ENCODE measurements around the gene TRIM61.
"Not testable (repeated sequence)": the region's sequence is repeated elsewhere in the genome, so short reads cannot be mapped to it uniquely, and the experiment has no call there.

The TRIM61 gene

GRCh38 chr4:165001957-165002356 lies 24.5 kb upstream of the TRIM61 start:
- H2BK5ac ChIP-seq (ENCODE audit: low read depth, low read length, poor library complexity); H3K4ac ChIP-seq (ENCODE audit: low read depth, low read length); H3K79me2 ChIP-seq (ENCODE audit: control insufficient read depth, insufficient read depth, low read length, poor library complexity); DNase-seq; H3K4me2 ChIP-seq (ENCODE audit: low read length); H3K9me3 ChIP-seq (ENCODE audit: insufficient read depth, low read depth, low read length); H3K9ac ChIP-seq (ENCODE audit: low read length); H2BK120ac ChIP-seq (ENCODE audit: insufficient read depth, low read length, poor library complexity); H3K14ac ChIP-seq (ENCODE audit: low read length); H3K27ac ChIP-seq (ENCODE audit: low read depth, low read length); H3K4me1 ChIP-seq (ENCODE audit: control insufficient read depth in 1 of 2, insufficient read depth in 2 of 2, low read length in 2 of 2); H4K8ac ChIP-seq (ENCODE audit: low read depth, low read length); H2AFZ ChIP-seq (ENCODE audit: insufficient read depth, low read length, poor library complexity); H3K18ac ChIP-seq (ENCODE audit: low read length); H3K4me3 ChIP-seq (ENCODE audit: low read depth, low read length); H3K36me3 ChIP-seq (ENCODE audit: control insufficient read depth in 1 of 2, insufficient read depth in 2 of 2, low read length in 2 of 2); H3K27me3 ChIP-seq (ENCODE audit: insufficient read depth, low read length); H3K23ac ChIP-seq (ENCODE audit: low read length); H4K91ac ChIP-seq (ENCODE audit: low read depth, low read length); H2BK12ac ChIP-seq (ENCODE audit: low read length); H2AK5ac ChIP-seq (ENCODE audit: low read length); H4K12ac ChIP-seq (ENCODE audit: low read depth, low read length); H3K79me1 ChIP-seq (ENCODE audit: low read length): not testable (repeated sequence)
- WGBS (ENCODE audit: extremely low coverage, insufficient coverage, insufficient read length): no CpG with 5 or more reads among the region's 4 CpGs

DNA sequence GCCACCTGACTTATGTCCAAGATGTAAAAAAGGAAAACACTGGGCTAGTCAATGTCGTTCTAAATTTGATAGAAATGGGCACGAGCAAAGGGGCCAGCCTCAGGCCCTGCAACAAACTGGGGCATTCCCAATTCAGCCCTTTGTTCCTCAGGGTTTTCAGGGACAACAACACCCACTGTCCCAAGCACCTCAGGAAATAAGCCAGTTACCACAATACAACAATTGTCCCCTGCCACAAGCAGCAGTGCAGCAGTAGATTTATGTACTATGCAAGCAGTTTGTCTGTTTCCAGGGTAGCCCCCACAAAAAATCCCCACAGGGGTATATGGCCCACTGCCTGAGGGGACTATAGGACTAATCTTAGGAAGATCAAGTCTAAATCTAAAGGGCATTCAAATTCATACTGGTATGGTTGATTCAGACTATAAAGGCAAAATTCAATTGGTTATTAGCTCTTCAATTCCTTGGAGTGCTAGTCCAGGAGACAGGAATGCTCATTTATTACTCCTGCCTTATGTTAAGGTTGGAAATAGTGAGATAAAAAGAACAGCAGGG lies 21.1 kb upstream of the TRIM61 start:
- DNase-seq; H3K23ac ChIP-seq (ENCODE audit: low read length); H3K9me3 ChIP-seq (ENCODE audit: insufficient read depth, low read depth, low read length); H2BK5ac ChIP-seq (ENCODE audit: low read depth, low read length, poor library complexity); H2AK5ac ChIP-seq (ENCODE audit: low read length); H2AFZ ChIP-seq (ENCODE audit: insufficient read depth, low read length, poor library complexity); H3K79me1 ChIP-seq (ENCODE audit: low read length); H3K18ac ChIP-seq (ENCODE audit: low read length); H3K4ac ChIP-seq (ENCODE audit: low read depth, low read length); H3K9ac ChIP-seq (ENCODE audit: low read length); H2BK120ac ChIP-seq (ENCODE audit: insufficient read depth, low read length, poor library complexity); H3K4me2 ChIP-seq (ENCODE audit: low read length); H4K91ac ChIP-seq (ENCODE audit: low read depth, low read length); H3K27me3 ChIP-seq (ENCODE audit: insufficient read depth, low read length); H3K27ac ChIP-seq (ENCODE audit: low read depth, low read length); H2BK12ac ChIP-seq (ENCODE audit: low read length); H3K36me3 ChIP-seq (ENCODE audit: control insufficient read depth in 1 of 2, insufficient read depth in 2 of 2, low read length in 2 of 2); H3K79me2 ChIP-seq (ENCODE audit: control insufficient read depth, insufficient read depth, low read length, poor library complexity); H4K12ac ChIP-seq (ENCODE audit: low read depth, low read length); H3K4me1 ChIP-seq (ENCODE audit: control insufficient read depth in 1 of 2, insufficient read depth in 2 of 2, low read length in 2 of 2); H3K4me3 ChIP-seq (ENCODE audit: low read depth, low read length); H3K14ac ChIP-seq (ENCODE audit: low read length); H4K8ac ChIP-seq (ENCODE audit: low read depth, low read length): not testable (repeated sequence)
- no CpG with 5 or more reads among the region's 2 CpGs for WGBS (ENCODE audit: extremely low coverage, insufficient coverage, insufficient read length)

DNA sequence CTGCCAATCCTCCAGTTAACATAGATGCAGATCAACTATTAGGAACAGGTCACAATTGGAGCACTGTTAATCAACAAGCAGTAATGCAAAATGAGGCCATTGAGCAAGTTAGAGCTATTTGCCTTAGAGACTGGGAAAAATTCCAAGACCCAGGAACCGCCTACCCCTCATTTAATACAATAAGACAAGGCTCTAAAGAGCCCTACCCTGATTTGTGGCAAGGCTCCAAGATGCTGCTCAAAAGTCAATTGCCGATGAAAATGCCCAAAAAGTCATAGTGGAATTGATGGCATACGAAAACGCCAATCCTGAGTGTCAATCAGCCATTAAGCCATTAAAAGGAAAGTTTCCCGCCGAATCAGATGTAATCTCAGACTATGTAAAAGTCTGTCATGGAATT lies 20.5 kb upstream of the TRIM61 start:
- Histone ChIP-seq H3K27me3 (ENCODE audit: insufficient read depth, low read length) (no peaks in the 10 kb centered on the region), H3K79me1 (ENCODE audit: low read length) (no peaks in the 10 kb centered on the region), H3K14ac (ENCODE audit: low read length) (no peak overlapping the region), H3K4me1 (ENCODE audit: control insufficient read depth in 1 of 2, insufficient read depth in 2 of 2, low read length in 2 of 2) (no peaks in the 10 kb centered on the region), H4K12ac (ENCODE audit: low read depth, low read length) (no peak overlapping the region), H2AFZ (ENCODE audit: insufficient read depth, low read length, poor library complexity) (no peak overlapping the region), H4K91ac (ENCODE audit: low read depth, low read length) (no peak overlapping the region), H3K4ac (ENCODE audit: low read depth, low read length) (no peak overlapping the region), H4K8ac (ENCODE audit: low read depth, low read length) (no peak overlapping the region), H3K9ac (ENCODE audit: low read length) (no peak overlapping the region), H3K9me3 (ENCODE audit: insufficient read depth, low read depth, low read length) (no peaks in the 10 kb centered on the region), H3K4me3 (ENCODE audit: low read depth, low read length) (no peak overlapping the region), H3K18ac (ENCODE audit: low read length) (no peak overlapping the region), H2BK120ac (ENCODE audit: insufficient read depth, low read length, poor library complexity) (no peak overlapping the region), H3K4me2 (ENCODE audit: low read length) (no peak overlapping the region), H3K79me2 (ENCODE audit: control insufficient read depth, insufficient read depth, low read length, poor library complexity) (no peaks in the 10 kb centered on the region), H3K27ac (ENCODE audit: low read depth, low read length) (no peak overlapping the region), H3K36me3 (ENCODE audit: control insufficient read depth in 1 of 2, insufficient read depth in 2 of 2, low read length in 2 of 2) (no peaks in the 10 kb centered on the region), H2BK12ac (ENCODE audit: low read length) (no peak overlapping the region), H2AK5ac (ENCODE audit: low read length) (no peak overlapping the region), H2BK5ac (ENCODE audit: low read depth, low read length, poor library complexity) (no peak overlapping the region), H3K23ac (ENCODE audit: low read length) (no peak overlapping the region)
- no CpG with 5 or more reads among the region's 6 CpGs for WGBS (ENCODE audit: extremely low coverage, insufficient coverage, insufficient read length)
- DNase-seq: no peak

DNA sequence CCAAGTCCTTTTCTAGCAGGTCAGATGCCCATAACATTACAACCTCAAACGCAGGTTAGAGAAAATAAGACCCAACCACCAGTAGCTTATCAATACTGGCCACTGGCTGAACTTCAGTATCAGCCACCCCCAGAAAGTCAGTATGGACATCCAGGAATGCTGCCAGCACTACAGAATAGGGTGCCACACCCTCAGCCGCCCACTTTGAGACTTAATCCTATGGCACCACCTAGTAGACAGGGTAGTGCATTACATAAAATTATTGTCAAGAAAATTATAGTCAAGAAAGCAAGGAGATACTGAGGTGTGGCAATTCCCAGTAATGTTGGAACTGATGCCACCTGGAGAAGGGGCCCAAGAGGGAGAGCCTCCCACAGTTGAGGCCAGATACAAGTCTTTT lies 19.9 kb upstream of the TRIM61 start:
- Histone ChIP-seq H3K18ac (ENCODE audit: low read length) (no peak overlapping the region), H2AFZ (ENCODE audit: insufficient read depth, low read length, poor library complexity) (no peak overlapping the region), H3K4me3 (ENCODE audit: low read depth, low read length) (no peak overlapping the region), H3K27ac (ENCODE audit: low read depth, low read length) (no peak overlapping the region), H4K8ac (ENCODE audit: low read depth, low read length) (no peak overlapping the region), H3K36me3 (ENCODE audit: control insufficient read depth in 1 of 2, insufficient read depth in 2 of 2, low read length in 2 of 2) (no peaks in the 10 kb centered on the region), H4K91ac (ENCODE audit: low read depth, low read length) (no peak overlapping the region), H2AK5ac (ENCODE audit: low read length) (no peak overlapping the region), H2BK12ac (ENCODE audit: low read length) (no peak overlapping the region), H3K27me3 (ENCODE audit: insufficient read depth, low read length) (no peaks in the 10 kb centered on the region), H4K12ac (ENCODE audit: low read depth, low read length) (no peak overlapping the region), H3K4me1 (ENCODE audit: control insufficient read depth in 1 of 2, insufficient read depth in 2 of 2, low read length in 2 of 2) (no peaks in the 10 kb centered on the region), H3K79me1 (ENCODE audit: low read length) (no peaks in the 10 kb centered on the region), H2BK120ac (ENCODE audit: insufficient read depth, low read length, poor library complexity) (no peak overlapping the region), H3K9me3 (ENCODE audit: insufficient read depth, low read depth, low read length) (no peaks in the 10 kb centered on the region), H3K23ac (ENCODE audit: low read length) (no peak overlapping the region), H3K14ac (ENCODE audit: low read length) (no peak overlapping the region), H3K79me2 (ENCODE audit: control insufficient read depth, insufficient read depth, low read length, poor library complexity) (no peaks in the 10 kb centered on the region), H3K9ac (ENCODE audit: low read length) (no peak overlapping the region), H2BK5ac (ENCODE audit: low read depth, low read length, poor library complexity) (no peak overlapping the region), H3K4ac (ENCODE audit: low read depth, low read length) (no peak overlapping the region), H3K4me2 (ENCODE audit: low read length) (no peak overlapping the region)
- WGBS (ENCODE audit: extremely low coverage, insufficient coverage, insufficient read length): no CpG with 5 or more reads among the region's 2 CpGs
- DNase-seq: peak in 1 of 2 donors; percentile 34

Measured in trophoblast cell (in vitro differentiated cells and primary cell).